Gastroesophageal sphincter (tissue), 4 donors: Measurements from ENCODE around the gene IPO13. TPM values are rescaled to one million over a fixed set of nuclear protein-coding genes. Genes with fewer than 3 reads are reported as not detected.

Source experiments
- ATAC-seq: fragments of 150-250 bp; one replicate; pipeline ENCODE4 v1.9.1; 2016; ENCODE audit warnings: mild to moderate bottlenecking, moderate library complexity
- H3K27ac ChIP-seq, 4 donors: fragments of 200-600 bp; sonication (generic) in 3 of 4; 1 replicate in 3 of 4; 2 replicates in 1 of 4; pipeline ENCODE4 v1.5.1; 2016 to 2019
- H3K27me3 ChIP-seq: fragments of 200-600 bp; sonication (generic); one replicate; pipeline ENCODE4 v1.5.1; 2019
- H3K36me3 ChIP-seq, 2 donors: fragments of 200-600 bp; sonication (generic); one replicate each; pipeline ENCODE4 v1.5.1; 2019; ENCODE audit warnings: control low read depth in 1 of 2
- H3K4me1 ChIP-seq, 3 donors: fragments of 200-600 bp; sonication (generic); 1 replicate in 2 of 3; 2 replicates in 1 of 3; pipeline ENCODE4 v1.5.1; 2016 to 2019; ENCODE audit warnings: control low read depth in 2 of 3
- H3K4me3 ChIP-seq, 2 donors: fragments of 200-600 bp; sonication (generic); one replicate each; pipeline ENCODE4 v1.5.1; 2019; ENCODE audit warnings: mild to moderate bottlenecking in 1 of 2, moderate library complexity in 1 of 2
- H3K9me3 ChIP-seq, 3 donors: fragments of 200-600 bp; sonication (generic); one replicate each; pipeline ENCODE4 v1.5.1; 2017 to 2019; ENCODE audit warnings: control low read depth in 2 of 3
- CTCF ChIP-seq, 4 experiments: fragments of 200-600 bp in 2 of 4; fragments of 450-650 bp in 2 of 4; sonication (generic) in 1 of 4; IDR thresholded peaks; one replicate each; pipeline ENCODE4 v1.5.1; 2017 to 2019; ENCODE audit warnings: antibody characterized with exemption in 4 of 4, mild to moderate bottlenecking in 2 of 4, moderate library complexity in 2 of 4
- EP300 ChIP-seq: sonication (generic); formaldehyde crosslinking; IDR thresholded peaks from one replicate; pipeline ENCODE4 v1.6.1; 2017; ENCODE audit warnings: antibody characterized with exemption, mild to moderate bottlenecking
- POLR2A ChIP-seq, 2 donors: fragments of 450-650 bp; IDR thresholded peaks; one replicate each; pipeline ENCODE4 v1.6.1; 2017; ENCODE audit warnings: antibody characterized with exemption in 2 of 2, mild to moderate bottlenecking in 2 of 2, moderate library complexity in 1 of 2
- POLR2AphosphoS5 ChIP-seq: sonication (generic); formaldehyde crosslinking; IDR thresholded peaks from one replicate; pipeline ENCODE4 v1.6.1; 2017; ENCODE audit warnings: antibody characterized with exemption
- whole genome bisulfite sequencing, 2 donors: methylation state at CpG; one replicate each; pipeline ENCODE4 v1.1.5; 2018; ENCODE audit warnings: low coverage in 1 of 2; 5-methylcytosine and 5-hydroxymethylcytosine counted together
- total RNA-seq, 4 donors: library from RNA; depleted of rRNA; stranded (reverse); fragments of >200 nt; gene quantifications; one replicate each; pipeline ENCODE4 v1.1.0, GENCODE V29; 2016

The IPO13 gene
- total RNA-seq, 4 donors from 2014 or later = 21.8 to 44.5 (median 24.2) TPM

- no peak overlapping the region for H3K4me3 ChIP-seq
- H3K27me3 ChIP-seq = no peaks in the 10 kb centered on the region
- H3K36me3 ChIP-seq = peaks cover 0 to 77% of the 10 kb centered on the region in 2 donors
- ATAC-seq = no peak
- no peak overlapping the region for H3K27ac ChIP-seq
- 63 to 87% methylated on average over 6 to 7 of the region's 9 CpGs for WGBS, 2 donors
- H3K4me1 ChIP-seq = no peaks in the 10 kb centered on the region
- H3K9me3 ChIP-seq = no peaks in the 10 kb centered on the region
- TF ChIP-seq CTCF (IDR thresholded peaks at IDR 0.05) = no peak
- no peak for TF ChIP-seq POLR2A (IDR thresholded peaks at IDR 0.05)
- no peak for TF ChIP-seq EP300
- no peak for TF ChIP-seq POLR2AphosphoS5
These were observed 11.9 kb downstream of the IPO13 start for GRCh38 chr1:43958351-43959255.

- H3K36me3 ChIP-seq = peaks cover 0 to 99% of the 10 kb centered on the region in 2 donors
- WGBS, 2 donors = 86% methylated on average over 8 of the region's 8 CpGs; no CpG with 5 or more reads in 1 of the 2 donors
- H3K4me1 ChIP-seq = no peaks in the 10 kb centered on the region
- H3K4me3 ChIP-seq = no peak overlapping the region
- H3K27me3 ChIP-seq = no peaks in the 10 kb centered on the region
- H3K9me3 ChIP-seq = no peaks in the 10 kb centered on the region
- no peak for ATAC-seq
- no peak for TF ChIP-seq POLR2AphosphoS5
- TF ChIP-seq POLR2A (IDR thresholded peaks at IDR 0.05) = no peak
- no peak for TF ChIP-seq CTCF (IDR thresholded peaks at IDR 0.05)
- TF ChIP-seq EP300 = no peak
- H3K27ac ChIP-seq = no peak overlapping the region
These were observed 14.0 kb downstream of the IPO13 start for GRCh38 chr1:43960798-43961197.

DNA sequence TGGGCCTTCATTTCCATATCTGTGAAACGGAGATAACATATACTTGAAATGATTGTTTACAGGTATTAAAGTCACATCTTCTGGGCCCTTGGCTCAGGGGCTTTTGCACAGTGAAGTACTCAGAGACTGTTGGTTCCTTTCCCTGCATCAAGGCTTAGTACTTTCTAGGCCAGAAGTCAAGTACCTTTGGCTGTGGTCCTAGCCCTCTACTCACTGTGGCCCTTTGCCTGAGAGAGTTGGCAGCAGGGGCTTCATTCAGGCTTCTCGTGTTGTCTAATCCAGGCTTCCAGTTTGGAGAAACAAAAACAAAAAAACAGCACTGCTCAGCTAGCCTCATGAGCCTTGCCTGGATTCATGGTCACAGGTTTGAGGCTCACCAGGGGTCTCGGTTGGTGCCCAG, 14.9 kb downstream of the IPO13 start:
- no peak for ATAC-seq
- no peak for TF ChIP-seq POLR2AphosphoS5
- TF ChIP-seq EP300 = no peak
- no peak for TF ChIP-seq POLR2A (IDR thresholded peaks at IDR 0.05)
- no peak for TF ChIP-seq CTCF (IDR thresholded peaks at IDR 0.05)
- H3K27me3 ChIP-seq = no peaks in the 10 kb centered on the region
- no peaks in the 10 kb centered on the region for H3K4me1 ChIP-seq
- H3K36me3 ChIP-seq = peaks cover 0 to 100% of the 10 kb centered on the region in 2 donors
- no peak overlapping the region for H3K27ac ChIP-seq
- H3K9me3 ChIP-seq = no peaks in the 10 kb centered on the region
- no peak overlapping the region for H3K4me3 ChIP-seq
- 63 to 100% methylated on average over 1 to 2 of the region's 3 CpGs for WGBS, 2 donors

DNA sequence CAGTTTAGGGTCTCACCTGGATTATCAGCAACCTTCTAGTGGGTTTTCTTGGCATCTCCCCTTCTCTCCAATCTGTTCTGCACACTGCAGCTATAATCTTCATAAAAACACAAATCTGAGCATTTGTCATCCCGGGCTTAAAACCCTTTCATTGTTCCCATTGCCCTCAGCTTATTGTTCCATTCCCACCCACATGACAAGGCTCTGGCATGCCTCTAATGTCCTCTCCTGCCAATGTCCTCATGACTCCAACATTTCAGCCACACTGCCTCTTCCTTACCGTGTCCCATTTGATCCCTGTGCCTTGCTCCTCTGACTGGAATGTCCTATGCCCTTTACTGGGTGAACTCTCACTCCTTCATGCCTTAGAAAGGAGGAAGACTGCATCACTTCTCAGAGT, 15.6 kb downstream of the IPO13 start:
- peaks cover 0 to 100% of the 10 kb centered on the region in 2 donors for H3K36me3 ChIP-seq
- WGBS, 2 donors = 80 to 90% methylated on average over 1 to 2 of the region's 2 CpGs
- H3K27ac ChIP-seq = no peak overlapping the region
- no peak overlapping the region for H3K4me3 ChIP-seq
- no peaks in the 10 kb centered on the region for H3K9me3 ChIP-seq
- TF ChIP-seq CTCF (IDR thresholded peaks at IDR 0.05) (no peak), POLR2AphosphoS5 (no peak), EP300 (no peak), POLR2A (IDR thresholded peaks at IDR 0.05) (no peak)
- no peaks in the 10 kb centered on the region for H3K27me3 ChIP-seq
- H3K4me1 ChIP-seq = no peaks in the 10 kb centered on the region
- no peak for ATAC-seq

GRCh38 chr1:43963006-43963405, 16.3 kb downstream of the IPO13 start:
- H3K9me3 ChIP-seq = no peaks in the 10 kb centered on the region
- no peaks in the 10 kb centered on the region for H3K27me3 ChIP-seq
- no peak for TF ChIP-seq EP300
- no peak for TF ChIP-seq POLR2AphosphoS5
- no peak for TF ChIP-seq POLR2A (IDR thresholded peaks at IDR 0.05)
- no peak for TF ChIP-seq CTCF (IDR thresholded peaks at IDR 0.05)
- WGBS, 2 donors = 100% methylated on average over 1 of the region's 3 CpGs; no CpG with 5 or more reads in 1 of the 2 donors
- no peaks in the 10 kb centered on the region for H3K4me1 ChIP-seq
- H3K4me3 ChIP-seq = no peak overlapping the region
- ATAC-seq = no peak
- H3K27ac ChIP-seq = no peak overlapping the region
- H3K36me3 ChIP-seq = peaks cover 0 to 98% of the 10 kb centered on the region in 2 donors
